Mammary epithelial cell (primary cell): ENCODE measurements around the gene SLC28A1.

Experiments
- CTCF ChIP-seq, 2 donors: IDR thresholded peaks in 1 of 2; conservative IDR thresholded peaks in 1 of 2; 2 replicates each; pipeline ENCODE4 v1.5.1; 2011 to 2012; ENCODE audit warnings: inconsistent platforms in 2 of 2, low read length in 2 of 2, mild to moderate bottlenecking in 2 of 2, control low read depth in 1 of 2, low read depth in 1 of 2; ENCODE audit not compliant: insufficient read depth in 1 of 2; ENCODE audit errors: extremely low read depth in 1 of 2
- EZH2 ChIP-seq: IDR thresholded peaks from 2 replicates; pipeline ENCODE4 v1.6.1; 2012; ENCODE audit warnings: low read length, inconsistent platforms, borderline replicate concordance

GRCh38 chr15:84883916-84884781 is at the start of gene SLC28A1:
- TF ChIP-seq CTCF (conservative IDR thresholded peaks at IDR 0.05 in 1 of 2, IDR thresholded peaks at IDR 0.05 in 1 of 2; ENCODE audit: extremely low read depth in 1 of 2, insufficient read depth in 1 of 2, low read depth in 1 of 2, low read length in 2 of 2) (no peak), EZH2 (no peak)
